SK-N-MC (cell line): ENCODE results near the gene CATSPERB.
"Not testable (repeated sequence)": the region's sequence is repeated elsewhere in the genome, so short reads cannot be mapped to it uniquely, and the experiment has no call there.

Experiments
- DNase-seq: peaks from one replicate; pipeline ENCODE4 v3.0.0-alpha.2; 2011; ENCODE audit warnings: low read depth, low spot score
- H3K27ac ChIP-seq: fragments of 200-600 bp; sonication (generic); 2 replicates; pipeline ENCODE4 v1.5.1; 2016; ENCODE audit warnings: mixed run types
- H3K36me3 ChIP-seq: fragments of 200-600 bp; sonication (generic); 2 replicates; pipeline ENCODE4 v1.6.1; 2017; ENCODE audit warnings: antibody characterized with exemption, low read length, mixed read lengths; ENCODE audit not compliant: insufficient read depth
- H3K4me3 ChIP-seq: fragments of 200-600 bp; sonication (generic); 2 replicates; pipeline ENCODE4 v1.5.1; 2016
- H3K9ac ChIP-seq: fragments of 200-600 bp; sonication (generic); 2 replicates; pipeline ENCODE4 v1.8.0; 2017; ENCODE audit warnings: mixed run types, mixed read lengths; ENCODE audit not compliant: insufficient read length
- H3K9me3 ChIP-seq: fragments of 200-600 bp; sonication (generic); 2 replicates; pipeline ENCODE4 v1.6.1; 2017; ENCODE audit warnings: low read depth, mild to moderate bottlenecking, antibody characterized with exemption, low read length, moderate library complexity, mixed read lengths
- EZH2 ChIP-seq: fragments of 200-600 bp; sonication (generic); IDR thresholded peaks from one replicate; pipeline ENCODE4 v1.6.1; 2017; ENCODE audit warnings: antibody characterized with exemption
- FOXP2 ChIP-seq: optimal IDR thresholded peaks from 2 replicates; pipeline ENCODE3; 2011; ENCODE audit warnings: mild to moderate bottlenecking, moderate library complexity; ENCODE audit not compliant: insufficient read depth; ENCODE audit errors: extremely low read length, control extremely low read depth
- POLR2AphosphoS5 ChIP-seq: IDR thresholded peaks from 2 replicates; pipeline ENCODE4 v1.6.1; 2012; ENCODE audit warnings: mild to moderate bottlenecking, low read depth, low read length, borderline replicate concordance

Gene CATSPERB

GRCh38 chr14:91669867-91670266, 62.0 kb downstream of the CATSPERB start:
- TF ChIP-seq POLR2AphosphoS5 = no peak
- TF ChIP-seq FOXP2 = no peak
- no peak for TF ChIP-seq EZH2
- no peaks in the 10 kb centered on the region for H3K36me3 ChIP-seq
- no peaks in the 10 kb centered on the region for H3K9me3 ChIP-seq
- no peak overlapping the region for H3K27ac ChIP-seq
- no peak for DNase-seq
- H3K9ac ChIP-seq = no peak overlapping the region
- H3K4me3 ChIP-seq = no peak overlapping the region

DNA sequence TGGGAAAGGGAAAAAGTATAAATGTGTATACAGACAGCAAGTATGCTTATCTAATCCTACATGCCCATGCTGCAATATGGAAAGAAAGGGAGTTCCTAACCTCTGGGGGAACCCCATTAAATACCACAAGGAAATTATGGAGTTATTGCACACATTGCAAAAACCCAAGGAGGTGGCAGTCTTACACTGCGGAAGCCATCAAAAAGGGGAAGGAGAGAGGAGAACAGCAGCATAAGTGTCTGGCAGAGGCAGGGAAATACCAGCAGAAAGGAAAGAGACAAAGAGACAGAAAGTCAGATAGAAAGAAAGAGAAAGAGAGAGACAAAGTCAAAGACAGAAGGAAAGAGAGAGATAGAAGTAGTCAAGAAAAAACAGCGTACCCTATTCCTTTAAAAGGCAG, 64.8 kb downstream of the CATSPERB start:
- not testable (repeated sequence) for H3K4me3 ChIP-seq, H3K9ac ChIP-seq, H3K9me3 ChIP-seq, H3K27ac ChIP-seq, DNase-seq, H3K36me3 ChIP-seq

DNA sequence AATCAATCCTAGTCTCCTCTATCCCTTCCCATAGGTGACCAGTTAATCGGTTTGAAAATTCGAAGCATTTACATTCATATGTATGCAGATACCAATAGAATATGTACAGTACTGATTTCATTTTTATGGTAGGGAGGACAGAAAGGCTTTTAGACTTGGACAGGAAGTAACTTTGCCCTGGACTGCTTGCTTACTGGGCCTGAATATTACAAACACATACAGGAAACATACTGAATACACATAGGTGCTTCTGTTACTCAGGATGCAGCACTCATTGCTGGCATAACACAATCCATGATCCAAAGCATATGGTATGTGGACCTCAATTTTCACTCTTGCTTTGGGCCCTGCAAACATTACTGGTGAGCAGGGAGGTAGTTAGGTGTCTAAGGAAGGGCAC, 71.1 kb downstream of the CATSPERB start:
- H3K9me3 ChIP-seq = no peaks in the 10 kb centered on the region
- no peak for DNase-seq
- TF ChIP-seq POLR2AphosphoS5 (no peak), FOXP2 (no peak), EZH2 (no peak)
- no peak overlapping the region for H3K27ac ChIP-seq
- no peak overlapping the region for H3K9ac ChIP-seq
- no peak overlapping the region for H3K4me3 ChIP-seq
- no peaks in the 10 kb centered on the region for H3K36me3 ChIP-seq

DNA sequence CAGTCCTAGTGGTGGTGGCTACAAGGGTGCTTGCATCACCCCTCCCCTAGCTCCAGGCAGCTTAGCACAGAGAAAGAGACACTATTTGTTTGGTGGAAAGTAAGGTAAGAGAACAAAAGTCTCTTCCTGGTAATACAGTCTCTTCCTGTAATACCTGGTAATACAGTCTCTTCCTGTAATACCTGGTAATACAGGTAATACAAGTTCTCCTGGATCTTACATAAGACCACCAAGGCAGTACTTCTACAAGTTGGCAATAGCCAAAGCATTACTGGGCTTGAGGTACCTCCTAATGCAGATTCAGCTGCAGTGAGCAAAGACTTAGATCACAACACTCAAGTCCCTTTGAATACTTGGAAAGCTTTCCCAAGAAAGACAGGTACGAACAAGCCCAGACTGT, 77.0 kb downstream of the CATSPERB start:
- Histone ChIP-seq H3K9me3 (no peaks in the 10 kb centered on the region), H3K4me3 (no peak overlapping the region), H3K9ac (no peak overlapping the region), H3K36me3 (no peaks in the 10 kb centered on the region), H3K27ac (no peak overlapping the region)
- no peak for DNase-seq
- no peak for TF ChIP-seq POLR2AphosphoS5
- TF ChIP-seq FOXP2 = no peak
- TF ChIP-seq EZH2 = no peak

DNA sequence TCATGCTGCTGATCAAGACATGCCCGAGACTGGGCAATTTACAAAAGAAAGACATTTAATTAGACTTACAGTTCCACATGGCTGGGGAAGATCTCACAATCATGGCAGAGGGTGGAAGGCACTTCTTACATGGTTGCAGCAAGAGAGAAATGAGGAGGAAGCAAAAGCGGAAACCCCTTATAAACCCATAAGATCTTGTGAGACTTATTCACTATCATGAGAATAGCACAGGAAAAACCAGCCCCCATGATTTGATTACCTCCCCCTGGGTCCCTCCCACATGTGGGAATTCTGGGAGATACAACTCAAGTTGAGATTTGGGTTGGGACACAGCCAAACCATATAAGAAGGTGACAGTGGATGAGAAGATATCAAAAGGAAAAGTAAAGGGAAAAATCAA, 78.4 kb downstream of the CATSPERB start:
- Histone ChIP-seq H3K36me3 (no peaks in the 10 kb centered on the region), H3K4me3 (no peak overlapping the region), H3K9me3 (no peaks in the 10 kb centered on the region), H3K27ac (no peak overlapping the region), H3K9ac (no peak overlapping the region)
- DNase-seq = no peak
- TF ChIP-seq FOXP2 = no peak
- no peak for TF ChIP-seq EZH2
- no peak for TF ChIP-seq POLR2AphosphoS5

DNA sequence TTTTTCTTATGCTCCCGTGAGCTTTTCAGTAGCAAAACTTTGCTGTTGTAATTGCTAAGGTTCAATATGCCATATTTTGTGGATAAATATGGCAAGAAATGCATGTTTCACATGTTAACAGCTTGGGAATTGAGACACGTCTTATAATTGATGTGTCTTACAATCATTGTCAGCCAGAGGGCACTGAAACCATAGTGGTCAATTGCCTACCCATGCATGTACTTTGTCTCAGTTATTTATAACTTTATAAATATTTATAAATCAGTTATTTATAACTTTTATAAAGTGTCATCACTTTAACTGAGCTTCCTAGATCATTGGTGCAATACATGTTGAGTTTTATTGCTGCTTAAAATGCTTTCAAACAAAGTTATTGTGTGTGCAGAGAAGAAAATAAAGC, 82.0 kb downstream of the CATSPERB start:
- Histone ChIP-seq H3K36me3 (no peaks in the 10 kb centered on the region), H3K4me3 (no peak overlapping the region), H3K9me3 (no peaks in the 10 kb centered on the region), H3K9ac (no peak overlapping the region), H3K27ac (no peak overlapping the region)
- peak; percentile 3 for DNase-seq
- TF ChIP-seq EZH2 (no peak), FOXP2 (no peak), POLR2AphosphoS5 (no peak)

- Histone ChIP-seq H3K4me3 (no peak overlapping the region), H3K9ac (no peak overlapping the region), H3K27ac (no peak overlapping the region), H3K9me3 (no peaks in the 10 kb centered on the region), H3K36me3 (no peaks in the 10 kb centered on the region)
- DNase-seq = no peak
- no peak for TF ChIP-seq EZH2
- TF ChIP-seq POLR2AphosphoS5 = no peak
- no peak for TF ChIP-seq FOXP2
Measured at GRCh38 chr14:91647856-91648255, 84.0 kb downstream of the CATSPERB start.

DNA sequence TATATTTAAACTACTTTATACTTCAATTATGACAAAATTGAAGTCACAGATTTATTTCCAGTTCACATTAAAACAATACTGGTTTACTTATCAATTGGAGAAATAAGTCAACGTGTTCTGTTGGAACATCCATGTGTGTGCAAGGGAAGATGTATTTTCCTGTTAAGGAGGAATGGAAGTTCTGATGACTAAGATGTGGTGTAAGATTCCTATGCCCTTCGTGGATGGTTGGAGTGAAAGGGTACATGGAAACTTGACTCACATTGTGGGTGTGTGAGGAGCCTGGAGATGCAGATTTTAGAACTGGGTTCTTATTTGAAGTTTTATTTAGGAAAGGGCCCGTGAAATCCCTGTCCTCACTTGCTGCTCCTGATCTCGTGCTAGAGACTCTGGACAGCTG, 95.3 kb downstream of the CATSPERB start:
- no peak for TF ChIP-seq POLR2AphosphoS5
- no peak for TF ChIP-seq EZH2
- TF ChIP-seq FOXP2 = no peak
- no peak overlapping the region for H3K27ac ChIP-seq
- H3K4me3 ChIP-seq = no peak overlapping the region
- no peaks in the 10 kb centered on the region for H3K9me3 ChIP-seq
- DNase-seq = no peak
- H3K36me3 ChIP-seq = no peaks in the 10 kb centered on the region
- H3K9ac ChIP-seq = no peak overlapping the region

DNA sequence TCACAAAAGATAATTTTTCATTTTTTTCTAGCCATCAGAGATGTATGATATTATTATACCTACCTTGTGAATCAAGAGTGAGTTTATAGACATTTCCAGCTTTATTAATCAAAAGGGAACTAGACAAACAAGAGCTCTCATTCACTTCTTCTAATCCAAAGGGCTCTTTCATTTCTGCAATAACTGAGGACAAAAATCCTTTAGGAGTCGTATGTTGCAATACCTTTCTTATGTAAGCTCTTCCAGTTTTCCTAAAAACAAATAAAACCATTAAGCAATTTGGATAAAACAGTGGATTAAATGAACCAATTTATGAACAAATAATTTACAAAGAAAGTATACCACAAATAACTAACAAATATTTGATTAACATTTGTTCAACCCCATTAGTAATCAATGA, 107.1 kb downstream of the CATSPERB start:
- no peaks in the 10 kb centered on the region for H3K9me3 ChIP-seq
- no peak overlapping the region for H3K9ac ChIP-seq
- no peaks in the 10 kb centered on the region for H3K36me3 ChIP-seq
- no peak overlapping the region for H3K4me3 ChIP-seq
- no peak overlapping the region for H3K27ac ChIP-seq
- DNase-seq = no peak
- TF ChIP-seq EZH2 (no peak), FOXP2 (no peak), POLR2AphosphoS5 (no peak)
